Neural cell (in vitro differentiated cells): ENCODE data around the gene SP140L. TPM values are rescaled to one million over a fixed set of nuclear protein-coding genes. Genes with fewer than 3 reads are reported as not detected.

Source experiments
- H2AFZ ChIP-seq: fragments of 200-600, 300-800 bp; sonication (generic), shearing (Covaris generic); 2 replicates; pipeline ENCODE4 v1.6.0; 2014; ENCODE audit warnings: low read depth, mild to moderate bottlenecking, antibody characterized with exemption, low read length, moderate library complexity
- H3F3A ChIP-seq: fragments of 200-600 bp; shearing (Covaris generic); 2 replicates; pipeline ENCODE4 v1.6.1; 2016; ENCODE audit warnings: mild to moderate bottlenecking, moderate library complexity, mixed read lengths, antibody characterized with exemption, low read length; ENCODE audit not compliant: insufficient read depth, poor library complexity, severe bottlenecking
- H3K27ac ChIP-seq: fragments of 200-600, 300-800 bp; sonication (generic), shearing (Covaris generic); 2 replicates; pipeline ENCODE4 v1.5.1; 2014; ENCODE audit warnings: mild to moderate bottlenecking, low read length, moderate library complexity
- H3K27me3 ChIP-seq: fragments of 300-800, 200-600 bp; sonication (generic), shearing (Covaris generic); 2 replicates; pipeline ENCODE4 v1.6.0; 2014; ENCODE audit warnings: mild to moderate bottlenecking, low read depth, low read length, moderate library complexity; ENCODE audit not compliant: insufficient read depth
- H3K36me3 ChIP-seq: fragments of 300-800, 200-600 bp; sonication (generic), shearing (Covaris generic); 2 replicates; pipeline ENCODE4 v1.5.1; 2014; ENCODE audit warnings: mild to moderate bottlenecking, antibody characterized with exemption, low read length, moderate library complexity; ENCODE audit not compliant: insufficient read depth
- H3K4me2 ChIP-seq: fragments of 300-800, 200-600 bp; sonication (generic), shearing (Covaris generic); 2 replicates; pipeline ENCODE4 v1.6.0; 2014; ENCODE audit warnings: mild to moderate bottlenecking, low read length
- H3K4me3 ChIP-seq: fragments of 300-800, 200-600 bp; sonication (generic), shearing (Covaris generic); 2 replicates; pipeline ENCODE4 v1.5.1; 2014; ENCODE audit warnings: mild to moderate bottlenecking, low read length, moderate library complexity
- H3K79me2 ChIP-seq: fragments of 200-600 bp; shearing (Covaris generic); replicated peaks from 2 replicates; pipeline ENCODE4 v1.6.0; 2014; ENCODE audit warnings: mild to moderate bottlenecking, low read length, moderate library complexity; ENCODE audit not compliant: insufficient read depth
- H3K9ac ChIP-seq: fragments of 300-800, 200-600 bp; sonication (generic), shearing (Covaris generic); 2 replicates; pipeline ENCODE4 v1.6.1; 2016; ENCODE audit warnings: mild to moderate bottlenecking, low read length, mixed read lengths
- H3K9me2 ChIP-seq: fragments of 200-600 bp; shearing (Covaris generic); 2 replicates; pipeline ENCODE4 v1.6.1; 2016; ENCODE audit warnings: mild to moderate bottlenecking, low read length, mixed read lengths; ENCODE audit not compliant: insufficient read depth
- H3K9me3 ChIP-seq: fragments of 200-600, 300-800 bp; sonication (generic), shearing (Covaris generic); 2 replicates; pipeline ENCODE4 v1.6.1; 2016; ENCODE audit warnings: mild to moderate bottlenecking, mixed run types, low read length, moderate library complexity, mixed read lengths
- H4K20me1 ChIP-seq: fragments of 200-600 bp; shearing (Covaris generic); 2 replicates; pipeline ENCODE4 v1.6.1; 2016; ENCODE audit warnings: mild to moderate bottlenecking, mixed run types; ENCODE audit not compliant: insufficient read depth
- CTCF ChIP-seq: fragments of 450-650 bp; IDR thresholded peaks from 2 replicates; pipeline ENCODE4 v1.5.1; 2014; ENCODE audit warnings: antibody characterized with exemption, mild to moderate bottlenecking, moderate library complexity; ENCODE audit not compliant: poor library complexity, severe bottlenecking
- EZH2 ChIP-seq: fragments of 200-600, 300-800 bp; shearing (Covaris generic), sonication (generic); IDR thresholded peaks from 2 replicates; pipeline ENCODE4 v1.6.1; 2014; ENCODE audit warnings: antibody characterized with exemption, low read length, borderline replicate concordance, mild to moderate bottlenecking; ENCODE audit not compliant: insufficient read depth, poor library complexity, severe bottlenecking
- MXI1 ChIP-seq: fragments of 450-650 bp; conservative IDR thresholded peaks from 2 replicates; pipeline ENCODE4 v1.6.1; 2014; ENCODE audit warnings: antibody characterized with exemption, mild to moderate bottlenecking; ENCODE audit not compliant: poor library complexity, severe bottlenecking
- POLR2AphosphoS5 ChIP-seq: IDR thresholded peaks from 2 replicates; pipeline ENCODE4 v1.6.1; 2012
- RAD21 ChIP-seq: fragments of 450-650 bp; conservative IDR thresholded peaks from 2 replicates; pipeline ENCODE4 v1.6.1; 2014; ENCODE audit warnings: antibody characterized with exemption, mild to moderate bottlenecking, moderate library complexity
- REST ChIP-seq: IDR thresholded peaks from 2 replicates; pipeline ENCODE4 v1.6.1; 2012; ENCODE audit warnings: borderline replicate concordance
- TAF1 ChIP-seq: IDR thresholded peaks from 2 replicates; pipeline ENCODE4 v1.6.1; 2012; ENCODE audit warnings: low read depth
- polyA plus RNA-seq: library from polyadenylated mRNA; depleted of rRNA; stranded (reverse); fragments of >200 nt; gene quantifications from 2 replicates; pipeline ENCODE4 v1.2.3, GENCODE V29; 2014

The SP140L gene
- polyA plus RNA-seq, 1 donor from 2014 or later, result not detected

- Histone ChIP-seq H3F3A (no peaks in the 10 kb centered on the region), H2AFZ (no peak overlapping the region), H3K9me2 (no peaks in the 10 kb centered on the region), H3K9ac (no peak overlapping the region), H3K79me2 (no peaks in the 10 kb centered on the region), H3K4me2 (no peak overlapping the region), H4K20me1 (no peaks in the 10 kb centered on the region), H3K4me3 (no peak overlapping the region), H3K36me3 (no peaks in the 10 kb centered on the region), H3K27me3 (peaks cover 1% of the 10 kb centered on the region), H3K9me3 (no peaks in the 10 kb centered on the region), H3K27ac (no peak overlapping the region)
- TF ChIP-seq TAF1 (no peak), CTCF (no peak)
These were observed 90.4 kb downstream of the SP140L start for GRCh38 chr2:230417436-230417835.

- no peaks in the 10 kb centered on the region for H3K36me3 ChIP-seq
- H3K9me3 ChIP-seq, result no peaks in the 10 kb centered on the region
- H3K4me2 ChIP-seq, result no peak overlapping the region
- TF ChIP-seq REST (no peak), RAD21 (no peak), EZH2 (no peak), POLR2AphosphoS5 (no peak)
- H3K27ac ChIP-seq, result no peak overlapping the region
- no peak overlapping the region for H3K9ac ChIP-seq
- H2AFZ ChIP-seq, result no peak overlapping the region
- H4K20me1 ChIP-seq, result no peaks in the 10 kb centered on the region
- H3F3A ChIP-seq, result no peaks in the 10 kb centered on the region
- H3K79me2 ChIP-seq, result no peaks in the 10 kb centered on the region
- no peaks in the 10 kb centered on the region for H3K27me3 ChIP-seq
- H3K9me2 ChIP-seq, result no peaks in the 10 kb centered on the region
- no peak overlapping the region for H3K4me3 ChIP-seq
These were observed 91.5 kb downstream of the SP140L start for GRCh38 chr2:230418341-230419016.

GRCh38 chr2:230419181-230419580, 92.2 kb downstream of the SP140L start:
- H2AFZ ChIP-seq, result no peak overlapping the region
- H3K79me2 ChIP-seq, result no peaks in the 10 kb centered on the region
- no peaks in the 10 kb centered on the region for H3K9me2 ChIP-seq
- no peaks in the 10 kb centered on the region for H4K20me1 ChIP-seq
- no peaks in the 10 kb centered on the region for H3K36me3 ChIP-seq
- H3K4me3 ChIP-seq, result no peak overlapping the region
- no peak for TF ChIP-seq POLR2AphosphoS5
- no peak for TF ChIP-seq TAF1
- TF ChIP-seq REST, result no peak
- TF ChIP-seq RAD21, result no peak
- no peak for TF ChIP-seq MXI1
- H3K9ac ChIP-seq, result no peak overlapping the region
- no peaks in the 10 kb centered on the region for H3K9me3 ChIP-seq
- no peaks in the 10 kb centered on the region for H3K27me3 ChIP-seq
- no peak overlapping the region for H3K27ac ChIP-seq
- H3K4me2 ChIP-seq, result no peak overlapping the region
- no peaks in the 10 kb centered on the region for H3F3A ChIP-seq
